HG03064 (cell line): Measurements from ENCODE around the gene CDT1.

Source experiments
- ATAC-seq: cut with Tn5 transposase; IDR thresholded peaks from one replicate; pipeline ENCODE4 v1.9.1; 2021; ENCODE audit warnings: low read depth; ENCODE audit not compliant: unreplicated experiment

The CDT1 gene

GRCh38 chr16:88804173-88804551 lies 573 bp downstream of the CDT1 start:
- ATAC-seq: no peak

GRCh38 chr16:88804552-88805339 lies 1.2 kb downstream of the CDT1 start:
- no peak for ATAC-seq

GRCh38 chr16:88805340-88805715 lies 1.7 kb downstream of the CDT1 start:
- no peak for ATAC-seq

- no peak for ATAC-seq
Observed at GRCh38 chr16:88805887-88806393, 2.4 kb downstream of the CDT1 start.

- ATAC-seq: no peak
Observed at GRCh38 chr16:88806491-88807111, 3.0 kb downstream of the CDT1 start.

GRCh38 chr16:88807142-88807625 lies 3.6 kb downstream of the CDT1 start:
- ATAC-seq: no peak

GRCh38 chr16:88807626-88808453 lies 4.3 kb downstream of the CDT1 start:
- ATAC-seq: no peak

- ATAC-seq: no peak
Observed at GRCh38 chr16:88809068-88809675, 5.6 kb downstream of the CDT1 start.

GRCh38 chr16:88809676-88810165 lies 6.1 kb downstream of the CDT1 start:
- ATAC-seq: no peak

- no peak for ATAC-seq
Observed at GRCh38 chr16:88810166-88810911, 6.8 kb downstream of the CDT1 start.

- peak; percentile 49 for ATAC-seq
Observed at GRCh38 chr16:88810912-88811768, 7.6 kb downstream of the CDT1 start.

- peak; percentile 49 for ATAC-seq
Observed at GRCh38 chr16:88811769-88812512, 8.4 kb downstream of the CDT1 start, which contains the start of gene APRT. TSS of gene APRT (minus strand) at chr16:88811928. CDS start at chr16:88811899, 29 bp downstream.

- ATAC-seq: no peak
Observed at GRCh38 chr16:88812513-88813268, 9.1 kb downstream of the CDT1 start.

GRCh38 chr16:88813269-88814143 lies 9.9 kb downstream of the CDT1 start:
- no peak for ATAC-seq

- ATAC-seq: no peak
Observed at GRCh38 chr16:88814144-88814502, 10.5 kb downstream of the CDT1 start.

GRCh38 chr16:88815227-88815626 lies 11.6 kb downstream of the CDT1 start:
- no peak for ATAC-seq
